HepG2 (cell line): ENCODE results near the gene SCFD2. TPM values are rescaled to one million over a fixed set of nuclear protein-coding genes. Genes with fewer than 3 reads are reported as not detected.

Experiments used
- ATAC-seq: fragments of 200-7000 bp; cut with Tn5 transposase; 3 replicates; pipeline ENCODE4 v1.9.1; 2020; ENCODE audit warnings: mild to moderate bottlenecking, moderate library complexity
- BruUV-seq: library from RNA; stranded (reverse); fragments of 400-500 nt; replicated peaks from 2 replicates; lab custom pipeline; 2021; lab: Mats Ljungman, UMichigan
- CTCF ChIA-PET: fragments of 300-600 bp; formaldehyde crosslinking; extraction: SDS; loops from one replicate; lab custom pipeline; 2021; ENCODE audit warnings: low total read pairs, inconsistent platforms, low intra/inter-chr PET ratio; lab: Yijun Ruan, JAX
- POLR2A ChIA-PET: fragments of 350-600 bp; sonication (Branson Sonifier 250); formaldehyde crosslinking; loops from one replicate; lab custom pipeline; 2020; ENCODE audit warnings: antibody characterized with exemption, inconsistent platforms; lab: Yijun Ruan, JAX
- DNase-seq: peaks from one replicate; pipeline ENCODE4 v3.0.0-alpha.2; 2015; ENCODE audit warnings: low spot score
- FAIRE-seq: peaks from 3 replicates; lab custom pipeline; 2011; peaks lifted over from hg19 to GRCh38; lab: Jason Lieb, UNC
- H2AFZ ChIP-seq: one replicate; pipeline ENCODE4 v1.6.1; 2011; ENCODE audit warnings: low read length, inconsistent platforms
- H3K27ac ChIP-seq: fragments of 300-600 bp; 3 replicates; pipeline ENCODE4 v1.8.0; 2011; ENCODE audit warnings: mixed run types, mild to moderate bottlenecking, mixed read lengths, low read length, inconsistent platforms; ENCODE audit not compliant: insufficient read depth; ENCODE audit errors: extremely low read length
- H3K27me3 ChIP-seq, 2 experiments: fragments of 200-600 bp in 1 of 2; 2 replicates in 1 of 2; 3 replicates in 1 of 2; pipeline versions ENCODE4 v1.6.0 to v1.8.0; 2011; ENCODE audit warnings: low read length in 2 of 2, mild to moderate bottlenecking in 2 of 2, moderate library complexity in 2 of 2, inconsistent platforms in 1 of 2; ENCODE audit not compliant: insufficient read depth in 2 of 2, control insufficient read depth in 1 of 2
- H3K36me3 ChIP-seq, 2 experiments: fragments of 200-600 bp in 1 of 2; replicated peaks in 1 of 2; 2 replicates in 1 of 2; 3 replicates in 1 of 2; pipeline versions ENCODE4 v1.5.1 to v1.8.0; 2011; ENCODE audit warnings: low read length in 2 of 2, inconsistent platforms in 1 of 2; ENCODE audit not compliant: insufficient read depth in 2 of 2, control insufficient read depth in 1 of 2
- H3K4me1 ChIP-seq: 2 replicates; pipeline ENCODE4 v1.5.1; 2012; ENCODE audit warnings: low read length, inconsistent platforms; ENCODE audit not compliant: insufficient read depth
- H3K4me2 ChIP-seq: 2 replicates; pipeline ENCODE4 v1.6.0; 2011; ENCODE audit warnings: low read depth, low read length, inconsistent platforms
- H3K4me3 ChIP-seq, 3 experiments: fragments of 200-600 bp in 1 of 3; sonication (generic), shearing (Covaris generic) in 1 of 3; replicated peaks in 1 of 3; 2 replicates each; pipeline ENCODE4 v1.5.1; 2011 to 2016; ENCODE audit warnings: low read length in 3 of 3, inconsistent platforms in 2 of 3, low read depth in 2 of 3, mild to moderate bottlenecking in 2 of 3, control low read depth in 1 of 3, mixed read lengths in 1 of 3; ENCODE audit not compliant: insufficient read depth in 1 of 3
- H3K79me2 ChIP-seq: one replicate; pipeline ENCODE4 v1.6.1; 2011; ENCODE audit warnings: low read length, inconsistent platforms; ENCODE audit not compliant: insufficient read depth
- H3K9ac ChIP-seq: 2 replicates; pipeline ENCODE4 v1.6.0; 2011; ENCODE audit warnings: mild to moderate bottlenecking, low read depth, low read length, inconsistent platforms; ENCODE audit not compliant: insufficient read depth
- H3K9me3 ChIP-seq: 2 replicates; pipeline ENCODE4 v1.5.1; 2012; ENCODE audit warnings: mild to moderate bottlenecking, low read length
- H4K20me1 ChIP-seq: 2 replicates; pipeline ENCODE4 v1.6.0; 2011; ENCODE audit warnings: inconsistent platforms, mild to moderate bottlenecking, low read length, moderate library complexity; ENCODE audit not compliant: insufficient read depth
- STAT5B ChIP-seq: sonication (generic); formaldehyde crosslinking; IDR thresholded peaks from 2 replicates; pipeline ENCODE4 v1.4.0; 2020; ENCODE audit warnings: missing genetic modification reagents
- TOE1 ChIP-seq: sonication (generic); formaldehyde crosslinking; IDR thresholded peaks from 2 replicates; pipeline ENCODE4 v1.4.0; 2020; ENCODE audit warnings: mild to moderate bottlenecking, missing genetic modification reagents
- ZBTB7A ChIP-seq: sonication (generic); formaldehyde crosslinking; IDR thresholded peaks from 2 replicates; pipeline ENCODE4 v1.8.0; 2022; ENCODE audit warnings: mild to moderate bottlenecking, missing genetic modification reagents
- ZNF12 ChIP-seq: sonication (generic); formaldehyde crosslinking; IDR thresholded peaks from 2 replicates; pipeline ENCODE4 v1.5.0; 2020; ENCODE audit warnings: missing genetic modification reagents
- ZNF501 ChIP-seq: sonication (generic); formaldehyde crosslinking; IDR thresholded peaks from 2 replicates; pipeline ENCODE4 v1.5.1; 2020; ENCODE audit warnings: mild to moderate bottlenecking, moderate library complexity, missing genetic modification reagents
- WGBS: methylation state at CpG from one replicate; pipeline ENCODE4 v1.1.6; 2017; ENCODE audit warnings: low lambda C conversion rate; 5-methylcytosine and 5-hydroxymethylcytosine counted together
- in situ Hi-C: cut with HindIII; loops from 2 replicates; pipeline ENCODE4 v1.10.0; 2017; ENCODE audit warnings: low pct_unique_long_range_greater_than_20kb; ENCODE audit not compliant: extremely low pct_ligation_motif_present
- intact Hi-C: fragments of 100-400 bp; cut with micrococcal nuclease; formaldehyde crosslinking; loops from one replicate; pipeline ENCODE4 v1.10.0; 2022; ENCODE audit not compliant: unreplicated experiment
- polyA plus RNA-seq, 8 experiments: library from polyadenylated mRNA; depleted of rRNA in 3 of 8; stranded (reverse) in 7 of 8; unstranded in 1 of 8; fragments of >200 nt; fragmentation: Illumina TruSeq in 4 of 8; extraction: Trizol in 4 of 8; gene quantifications; 2 replicates each; pipeline versions ENCODE4 v1.2.1 to v1.2.3, GENCODE V29; 2011 to 2016; ENCODE audit warnings: low read depth in 4 of 8, missing spikeins in 1 of 8, mixed read lengths in 1 of 8; ENCODE audit not compliant: insufficient read depth in 1 of 8
- small RNA-seq, 3 experiments: library from RNA; depleted of rRNA; stranded (forward); fragments of <200 nt; gene quantifications; one replicate each; pipeline ENCODE3, GENCODE V24; 2012; ENCODE audit warnings: low read depth in 2 of 3, low replicate concordance in 1 of 3; ENCODE audit not compliant: insufficient read length in 3 of 3, insufficient read depth in 2 of 3
- total RNA-seq, 5 experiments: library from RNA; depleted of rRNA; stranded (reverse); fragments of >200 nt; fragmentation: Illumina TruSeq; extraction: Trizol; gene quantifications; 2 replicates each; pipeline ENCODE4 v1.2.3, GENCODE V29; 2016; ENCODE audit warnings: low read depth in 1 of 5
- TF ChIP-seq, protein P1 (sequence below): sonication (generic); formaldehyde crosslinking; IDR thresholded peaks from 2 replicates; pipeline ENCODE4 v1.5.0; 2020; ENCODE audit warnings: mild to moderate bottlenecking, missing genetic modification reagents

The SCFD2 gene
- total and polyA plus RNA-seq, 2 of the 13 experiments (the other 11 are each of a cell fraction or from before 2014, with no cell fraction given): 4.6 to 15.6 TPM

DNA sequence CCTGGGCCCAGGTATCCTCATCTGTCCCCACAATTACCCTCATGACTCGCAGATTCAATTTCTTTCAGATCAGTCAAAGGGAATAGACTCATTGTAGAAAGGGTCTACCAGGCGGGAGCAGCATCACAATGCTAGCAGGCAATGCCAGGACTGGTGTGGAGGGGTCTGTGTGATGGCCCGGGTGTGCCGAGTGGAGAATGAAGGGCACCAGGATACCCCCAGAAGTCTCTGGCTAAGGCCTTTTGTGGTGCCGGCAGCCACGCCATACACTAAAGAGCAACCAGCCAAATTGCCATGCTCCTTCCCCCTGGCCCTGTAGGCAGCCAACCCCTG lies 541.6 kb downstream of the SCFD2 start:
- Histone ChIP-seq H4K20me1 (no peaks in the 10 kb centered on the region), H3K4me1 (peaks cover 19% of the 10 kb centered on the region), H2AFZ (no peak overlapping the region), H3K4me2 (no peak overlapping the region), H3K27ac (no peak overlapping the region), H3K4me3 (no peak overlapping the region), H3K27me3 (no peaks in the 10 kb centered on the region), H3K9ac (no peak overlapping the region), H3K36me3 (no peaks in the 10 kb centered on the region), H3K9me3 (no peaks in the 10 kb centered on the region), H3K79me2 (no peaks in the 10 kb centered on the region)
- 95% methylated on average over 5 of the region's 6 CpGs for WGBS
- in situ Hi-C loops (no loop called here), intact Hi-C loops (no loop called here)
- FAIRE-seq (no peak), DNase-seq (no peak), ATAC-seq (no peak)
- no peak for TF ChIP-seq TOE1 (CRISPR knock-in tag)
- TF ChIP-seq, protein P1, sequence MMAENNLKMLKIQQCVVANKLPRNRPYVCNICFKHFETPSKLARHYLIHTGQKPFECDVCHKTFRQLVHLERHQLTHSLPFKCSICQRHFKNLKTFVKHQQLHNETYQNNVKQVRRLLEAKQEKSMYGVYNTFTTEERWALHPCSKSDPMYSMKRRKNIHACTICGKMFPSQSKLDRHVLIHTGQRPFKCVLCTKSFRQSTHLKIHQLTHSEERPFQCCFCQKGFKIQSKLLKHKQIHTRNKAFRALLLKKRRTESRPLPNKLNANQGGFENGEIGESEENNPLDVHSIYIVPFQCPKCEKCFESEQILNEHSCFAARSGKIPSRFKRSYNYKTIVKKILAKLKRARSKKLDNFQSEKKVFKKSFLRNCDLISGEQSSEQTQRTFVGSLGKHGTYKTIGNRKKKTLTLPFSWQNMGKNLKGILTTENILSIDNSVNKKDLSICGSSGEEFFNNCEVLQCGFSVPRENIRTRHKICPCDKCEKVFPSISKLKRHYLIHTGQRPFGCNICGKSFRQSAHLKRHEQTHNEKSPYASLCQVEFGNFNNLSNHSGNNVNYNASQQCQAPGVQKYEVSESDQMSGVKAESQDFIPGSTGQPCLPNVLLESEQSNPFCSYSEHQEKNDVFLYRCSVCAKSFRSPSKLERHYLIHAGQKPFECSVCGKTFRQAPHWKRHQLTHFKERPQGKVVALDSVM (CRISPR knock-in tag): no peak
- 0 out of 2 replicates have a peak, but pooled peaks have one; percentile 15 for TF ChIP-seq ZNF501
- POLR2A ChIA-PET: interaction anchor here (1.0 kb wide), 1 partner anchor 112 kb away, joined by 3 read pairs; no protein-coding TSS in a partner anchor
- no TSS peak for BruUV-seq
- CTCF ChIA-PET: no interaction called here

DNA sequence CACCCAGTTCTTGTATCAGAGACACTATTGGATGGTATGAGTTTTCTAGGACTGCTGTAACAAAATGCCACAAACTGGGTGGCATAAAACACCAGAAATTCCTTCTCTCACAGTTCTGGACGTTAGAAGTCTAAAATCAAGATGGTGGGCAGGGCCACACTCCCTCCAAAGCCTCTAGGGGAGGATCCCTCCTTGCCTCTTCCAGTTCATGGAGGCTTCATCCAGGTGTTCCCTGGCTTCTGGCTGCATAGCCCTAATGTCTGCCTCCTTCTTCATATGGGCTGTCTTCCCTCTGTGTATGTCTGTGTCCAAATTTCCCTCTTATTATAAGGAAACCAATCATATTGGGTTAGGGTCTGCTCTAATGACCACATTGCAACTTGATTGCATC lies 542.2 kb downstream of the SCFD2 start:
- peak; percentile 61; the same call in 1 of the 2 replicates for TF ChIP-seq ZNF12 (CRISPR knock-in tag)
- no peak for TF ChIP-seq STAT5B (CRISPR knock-in tag)
- TF ChIP-seq ZBTB7A (CRISPR knock-in tag): no peak
- ChIA-PET POLR2A (no interaction called here), CTCF (no interaction called here)
- in situ Hi-C loops: no loop called here
- Histone ChIP-seq H3K4me1 (peaks cover 19% of the 10 kb centered on the region), H3K79me2 (no peaks in the 10 kb centered on the region), H3K4me3 (no peak overlapping the region), H3K9ac (no peak overlapping the region), H3K36me3 (no peaks in the 10 kb centered on the region), H3K27ac (no peak overlapping the region), H3K4me2 (no peak overlapping the region), H3K9me3 (no peaks in the 10 kb centered on the region), H2AFZ (no peak overlapping the region), H3K27me3 (no peaks in the 10 kb centered on the region), H4K20me1 (no peaks in the 10 kb centered on the region)
- intact Hi-C loops: no loop called here
- FAIRE-seq (no peak), ATAC-seq (no peak), DNase-seq (no peak)
- no CpG with 5 or more reads among the region's 1 CpG for WGBS
- no TSS peak for BruUV-seq

Small RNA genes lying within 50 kb of the gene (small RNA-seq; reads per million reads assigned to genes)
- 0 reads per million in 3 experiments for gene RNU6-310P

Other genes with a start within 250 kb of the SCFD2 start
- gene FIP1L1, start 11.6 kb upstream of the SCFD2 start, total RNA-seq (2016; rRNA removed; fragmentation: Illumina TruSeq; extraction: Trizol): 58.8 and 69.4 TPM in 2 replicates
- 14.8 and 14.9 TPM in 2 replicates for gene FIP1L1, start 11.6 kb upstream of the SCFD2 start, polyA plus RNA-seq (2011; rRNA removed)
- 0.49 and 0.62 TPM in 2 replicates for gene LNX1, start 225.4 kb upstream of the SCFD2 start, total RNA-seq (2016; rRNA removed; fragmentation: Illumina TruSeq; extraction: Trizol)
- gene LNX1, start 225.4 kb upstream of the SCFD2 start, polyA plus RNA-seq (2011; rRNA removed): 0.20 and 0.49 TPM in 2 replicates